ENCODE results near the gene ZCCHC24. TPM values are rescaled to one million over a fixed set of nuclear protein-coding genes. Genes with fewer than 3 reads are reported as not detected.

ZCCHC24 gene
- total and polyA plus RNA-seq, 2 donors (not counting 3 experiments of a cell fraction or from before 2014, with no cell fraction given), result 5.2 to 8.4 TPM

DNA sequence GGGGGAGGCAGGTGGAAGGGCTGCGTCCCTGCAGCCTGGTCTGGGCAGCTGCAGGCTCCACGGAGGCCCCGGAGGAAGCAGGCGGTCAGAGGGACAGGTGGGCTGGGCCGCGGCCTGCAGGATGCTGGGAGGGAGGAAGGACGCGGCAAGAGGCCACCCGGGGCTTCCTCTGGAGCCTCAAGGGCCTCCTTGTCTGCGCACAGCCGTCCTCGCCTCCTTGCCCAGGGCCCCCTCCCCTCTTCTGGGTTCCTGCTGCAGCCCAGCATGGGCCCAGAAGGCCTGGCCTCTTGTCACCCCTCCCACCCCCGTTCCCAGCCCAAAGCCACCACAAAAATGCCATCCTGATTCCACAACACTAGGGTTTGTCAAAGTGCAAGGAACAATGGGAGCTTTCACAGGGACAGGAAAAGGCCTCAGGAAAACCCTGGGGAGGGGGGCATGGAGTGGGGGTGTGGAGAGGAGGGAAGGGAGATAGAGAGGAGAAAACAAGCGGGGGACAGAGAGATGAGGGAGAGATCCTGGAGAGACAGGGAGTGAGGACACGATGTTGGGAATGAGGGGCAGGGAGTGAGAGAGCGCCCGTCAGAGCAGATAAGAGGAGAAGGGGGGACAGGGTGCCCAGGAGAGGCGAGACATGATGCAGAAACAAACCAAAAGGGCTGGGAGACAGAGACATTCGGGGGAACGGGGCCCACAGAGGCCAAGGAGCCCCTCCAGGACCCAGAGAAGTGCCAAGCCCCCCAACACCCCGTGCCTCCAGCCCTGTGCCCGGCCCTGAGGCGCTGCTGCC is 41.8 kb downstream of the ZCCHC24 start:
- POLR2A ChIA-PET, result no interaction called here
- H4K20me1 ChIP-seq (replicated peaks; ENCODE audit: control insufficient read depth, extremely low read depth, insufficient read depth, low read length), result no peaks in the 10 kb centered on the region

More for the DNA sequence above, 41.8 kb downstream of the ZCCHC24 start:
- no peaks in the 10 kb centered on the region for H3K27me3 ChIP-seq (ENCODE audit: control insufficient read depth in 2 of 2, insufficient read depth in 2 of 2, low read length in 2 of 2)
- H3K79me2 ChIP-seq (ENCODE audit: control insufficient read depth, insufficient read depth, low read length), result no peaks in the 10 kb centered on the region
- DNase-seq (ENCODE audit: low read depth, low spot score), result peak; percentile 34
- intact Hi-C loops (cut with micrococcal nuclease), result loop anchor here (1.0 to 5.0 kb wide), 2 partner anchors 41 to 56 kb away; partner anchors contain the start of gene PPIF
- CTCF ChIA-PET, result interaction anchor here (0.9 to 1.5 kb wide), 2 partner anchors 29 to 64 kb away, joined by 3 to 9 read pairs; no protein-coding TSS in a partner anchor
- H3K27ac ChIP-seq (ENCODE audit: insufficient read depth, low read depth, low read length), result no peak overlapping the region
- H3K4me3 ChIP-seq (replicated peaks in 1 of 3; ENCODE audit: insufficient read depth in 1 of 3, low read depth in 1 of 3, low read length in 3 of 3), result no peak overlapping the region
- H3K4me2 ChIP-seq (ENCODE audit: insufficient read depth, low read length), result no peak overlapping the region
- dilution Hi-C loops (cut with MboI; ENCODE audit: extremely low pct_ligation_motif_present, low sequenced_read_pairs), result no loop called here
- peak overlapping the region; percentile 63 for H2AFZ ChIP-seq (ENCODE audit: low read depth, low read length)
- no peak overlapping the region for H3K9ac ChIP-seq (replicated peaks; ENCODE audit: extremely low read depth, insufficient read depth, low read length)
- peak; percentile 77 for FAIRE-seq
- no TSS peak for BruUV-seq (replicated peaks)
- H3K9me1 ChIP-seq (replicated peaks; ENCODE audit: control insufficient read depth, extremely low read depth, insufficient read depth, low read length), result no peaks in the 10 kb centered on the region
- no peaks in the 10 kb centered on the region for H3K9me3 ChIP-seq (replicated peaks; ENCODE audit: control insufficient read depth, insufficient read depth, low read length)
- peaks cover 26% of the 10 kb centered on the region for H3K4me1 ChIP-seq (ENCODE audit: control insufficient read depth, extremely low read depth, insufficient read depth, low read length)
- no peaks in the 10 kb centered on the region for H3K36me3 ChIP-seq (ENCODE audit: control insufficient read depth in 2 of 2, extremely low read depth in 1 of 2, insufficient read depth in 2 of 2, low read length in 2 of 2)
- TF ChIP-seq POLR2A (IDR thresholded peaks at IDR 0.05; ENCODE audit: low read depth, low read length) (no peak), JUN (IDR thresholded peaks at IDR 0.05; ENCODE audit: borderline replicate concordance, insufficient read depth, insufficient read length, low read depth) (no peak)
- TF ChIP-seq, protein P1, sequence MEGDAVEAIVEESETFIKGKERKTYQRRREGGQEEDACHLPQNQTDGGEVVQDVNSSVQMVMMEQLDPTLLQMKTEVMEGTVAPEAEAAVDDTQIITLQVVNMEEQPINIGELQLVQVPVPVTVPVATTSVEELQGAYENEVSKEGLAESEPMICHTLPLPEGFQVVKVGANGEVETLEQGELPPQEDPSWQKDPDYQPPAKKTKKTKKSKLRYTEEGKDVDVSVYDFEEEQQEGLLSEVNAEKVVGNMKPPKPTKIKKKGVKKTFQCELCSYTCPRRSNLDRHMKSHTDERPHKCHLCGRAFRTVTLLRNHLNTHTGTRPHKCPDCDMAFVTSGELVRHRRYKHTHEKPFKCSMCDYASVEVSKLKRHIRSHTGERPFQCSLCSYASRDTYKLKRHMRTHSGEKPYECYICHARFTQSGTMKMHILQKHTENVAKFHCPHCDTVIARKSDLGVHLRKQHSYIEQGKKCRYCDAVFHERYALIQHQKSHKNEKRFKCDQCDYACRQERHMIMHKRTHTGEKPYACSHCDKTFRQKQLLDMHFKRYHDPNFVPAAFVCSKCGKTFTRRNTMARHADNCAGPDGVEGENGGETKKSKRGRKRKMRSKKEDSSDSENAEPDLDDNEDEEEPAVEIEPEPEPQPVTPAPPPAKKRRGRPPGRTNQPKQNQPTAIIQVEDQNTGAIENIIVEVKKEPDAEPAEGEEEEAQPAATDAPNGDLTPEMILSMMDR (IDR thresholded peaks at IDR 0.05; ENCODE audit: extremely low read depth in 1 of 2, insufficient read depth in 1 of 2, low read depth in 1 of 2, low read length in 2 of 2), result no peak

All from endothelial cell of umbilical vein (primary cell).